ENCODE results near the gene KCNH2. TPM values are rescaled to one million over a fixed set of nuclear protein-coding genes. Genes with fewer than 3 reads are reported as not detected.

Gene KCNH2
- total and polyA plus RNA-seq, 2 donors (not counting 1 experiment from before 2014, with no cell fraction given) = 0.86 to 2.7 TPM

- Histone ChIP-seq H2AFZ (ENCODE audit: insufficient read depth, low read depth, low read length, poor library complexity, severe bottlenecking) (peak overlapping the region; percentile 16), H3K4me3 (ENCODE audit: control extremely low read depth in 1 of 5, extremely low read depth in 1 of 5, insufficient read depth in 1 of 5, low read depth in 2 of 5, low read length in 4 of 5) (no peak overlapping the region), H3K4me2 (replicated peaks; ENCODE audit: low read depth, low read length, poor library complexity, severe bottlenecking) (no peak overlapping the region), H3K79me2 (ENCODE audit: control insufficient read depth, insufficient read depth, low read length) (no peaks in the 10 kb centered on the region), H4K20me1 (ENCODE audit: control insufficient read depth, insufficient read depth, low read length, poor library complexity, severe bottlenecking) (no peaks in the 10 kb centered on the region), H3K36me3 (replicated peaks in 1 of 2; ENCODE audit: control extremely low read depth in 1 of 2, control insufficient read depth in 1 of 2, extremely low read depth in 1 of 2, insufficient read depth in 2 of 2, low read length in 1 of 2) (no peaks in the 10 kb centered on the region), H3K27ac (ENCODE audit: low read length in 2 of 2) (no peak overlapping the region), H3K9ac (ENCODE audit: low read length) (no peak overlapping the region), H3K9me3 (ENCODE audit: control extremely low read depth in 1 of 3, control insufficient read depth in 2 of 3, insufficient read depth in 1 of 3, low read length in 2 of 3) (peaks cover 0 to 24% (median 0%) of the 10 kb centered on the region in 3 donors), H3K4me1 (ENCODE audit: control insufficient read depth in 2 of 2, insufficient read depth in 2 of 2, low read length in 2 of 2) (peaks cover 22 to 49% of the 10 kb centered on the region in 2 donors), H3K27me3 (replicated peaks in 1 of 4; ENCODE audit: control extremely low read depth in 1 of 4, control insufficient read depth in 3 of 4, insufficient read depth in 4 of 4, low read length in 3 of 4) (peaks cover 0 to 12% (median 0%) of the 10 kb centered on the region in 4 experiments)
- peak; percentile 31 for DNase-seq
- 37% methylated on average over 16 of the region's 18 CpGs for WGBS (ENCODE audit: insufficient coverage)
- Mint-ChIP-seq H3K9me3 (ENCODE audit: insufficient read depth) (no peaks in the 10 kb centered on the region), H3K4me1 (peaks cover 37% of the 10 kb centered on the region), H3K27ac (no peak overlapping the region), H3K4me3 (no peak overlapping the region), H3K27me3 (peaks cover 3% of the 10 kb centered on the region)
- ChIA-PET CTCF (interaction anchor here (1.2 to 3.0 kb wide), 5 partner anchors 8 to 101 kb away, joined by 3 to 17 read pairs (median 4); no protein-coding TSS in a partner anchor), POLR2A (no interaction called here)
- TF ChIP-seq CTCF (IDR thresholded peaks at IDR 0.05) (no peak), EZH2 (IDR thresholded peaks at IDR 0.05; ENCODE audit: borderline replicate concordance, insufficient read depth, low read depth, low read length, poor library complexity, severe bottlenecking) (no peak)
- intact Hi-C loops (cut with micrococcal nuclease) = loop anchor here (5.0 kb wide), 2 partner anchors 47 to 77 kb away; partner anchors contain the start of genes AGAP3, CDK5 and SLC4A2
- ATAC-seq (ENCODE audit: low read depth) = no peak
Measured at GRCh38 chr7:151010307-151011096, 32.4 kb upstream of the KCNH2 start.

- no peak overlapping the region for H3K27ac ChIP-seq (ENCODE audit: low read length in 2 of 2)
- no peaks in the 10 kb centered on the region for H3K9me3 Mint-ChIP-seq (ENCODE audit: insufficient read depth)
- 66% methylated on average over 7 of the region's 7 CpGs for WGBS (ENCODE audit: insufficient coverage)
- H3K27ac Mint-ChIP-seq = no peak overlapping the region
- POLR2A ChIA-PET = no interaction called here
- peaks cover 18 to 45% of the 10 kb centered on the region in 2 donors for H3K4me1 ChIP-seq (ENCODE audit: control insufficient read depth in 2 of 2, insufficient read depth in 2 of 2, low read length in 2 of 2)
- CTCF ChIA-PET = interaction anchor here (1.1 to 2.6 kb wide), 3 partner anchors 9 to 112 kb away, joined by 3 to 17 read pairs (median 3); no protein-coding TSS in a partner anchor
- H4K20me1 ChIP-seq (ENCODE audit: control insufficient read depth, insufficient read depth, low read length, poor library complexity, severe bottlenecking) = no peaks in the 10 kb centered on the region
- H3K4me2 ChIP-seq (replicated peaks; ENCODE audit: low read depth, low read length, poor library complexity, severe bottlenecking) = no peak overlapping the region
- H3K4me1 Mint-ChIP-seq = peaks cover 32% of the 10 kb centered on the region
- no peaks in the 10 kb centered on the region for H3K36me3 ChIP-seq (replicated peaks in 1 of 2; ENCODE audit: control extremely low read depth in 1 of 2, control insufficient read depth in 1 of 2, extremely low read depth in 1 of 2, insufficient read depth in 2 of 2, low read length in 1 of 2)
- ATAC-seq (ENCODE audit: low read depth) = no peak
- peaks cover 0 to 12% (median 0%) of the 10 kb centered on the region in 4 experiments for H3K27me3 ChIP-seq (replicated peaks in 1 of 4; ENCODE audit: control extremely low read depth in 1 of 4, control insufficient read depth in 3 of 4, insufficient read depth in 4 of 4, low read length in 3 of 4)
- H3K4me3 Mint-ChIP-seq = no peak overlapping the region
- H3K4me3 ChIP-seq (ENCODE audit: control extremely low read depth in 1 of 5, extremely low read depth in 1 of 5, insufficient read depth in 1 of 5, low read depth in 2 of 5, low read length in 4 of 5) = no peak overlapping the region
- DNase-seq = no peak
- no peak overlapping the region for H3K9ac ChIP-seq (ENCODE audit: low read length)
- peaks cover 0 to 24% (median 0%) of the 10 kb centered on the region in 3 donors for H3K9me3 ChIP-seq (ENCODE audit: control extremely low read depth in 1 of 3, control insufficient read depth in 2 of 3, insufficient read depth in 1 of 3, low read length in 2 of 3)
- intact Hi-C loops (cut with micrococcal nuclease) = loop anchor here (5.0 kb wide), 2 partner anchors 47 to 77 kb away; partner anchors contain the start of genes AGAP3, CDK5 and SLC4A2
- no peaks in the 10 kb centered on the region for H3K79me2 ChIP-seq (ENCODE audit: control insufficient read depth, insufficient read depth, low read length)
- no peak for TF ChIP-seq EZH2 (IDR thresholded peaks at IDR 0.05; ENCODE audit: borderline replicate concordance, insufficient read depth, low read depth, low read length, poor library complexity, severe bottlenecking)
- peaks cover 6% of the 10 kb centered on the region for H3K27me3 Mint-ChIP-seq
- H2AFZ ChIP-seq (ENCODE audit: insufficient read depth, low read depth, low read length, poor library complexity, severe bottlenecking) = no peak overlapping the region
Measured at GRCh38 chr7:151010037-151010306, 31.9 kb upstream of the KCNH2 start.
